Keratinocyte (primary cell): ENCODE results near the gene APCDD1L. TPM values are rescaled to one million over a fixed set of nuclear protein-coding genes. Genes with fewer than 3 reads are reported as not detected.

Experiments used
- DNase-seq: peaks from one replicate; pipeline ENCODE4 v3.0.0-alpha.2; 2011; ENCODE audit warnings: low read depth, missing footprints, low spot score
- FAIRE-seq: peaks from 2 replicates; lab custom pipeline; 2011; peaks lifted over from hg19 to GRCh38; lab: Jason Lieb, UNC
- H2AFZ ChIP-seq: 2 replicates; pipeline ENCODE4 v1.6.0; 2012; ENCODE audit warnings: low read length, control low read depth, inconsistent platforms; ENCODE audit not compliant: control insufficient read depth
- H3K27ac ChIP-seq: 2 replicates; pipeline ENCODE4 v1.5.1; 2011; ENCODE audit warnings: low read length; ENCODE audit not compliant: control insufficient read depth, insufficient read depth
- H3K27me3 ChIP-seq: 3 replicates; pipeline ENCODE4 v1.6.0; 2011; ENCODE audit warnings: low read length; ENCODE audit not compliant: control insufficient read depth, insufficient read depth; ENCODE audit errors: extremely low read depth
- H3K36me3 ChIP-seq, 2 experiments: 2 replicates in 1 of 2; 3 replicates in 1 of 2; pipeline ENCODE4 v1.5.1; 2011; ENCODE audit warnings: low read length in 2 of 2, mild to moderate bottlenecking in 1 of 2; ENCODE audit not compliant: control insufficient read depth in 2 of 2, insufficient read depth in 2 of 2; ENCODE audit errors: extremely low read depth in 1 of 2
- H3K4me1 ChIP-seq: 3 replicates; pipeline ENCODE4 v1.5.1; 2011; ENCODE audit warnings: low read length; ENCODE audit not compliant: control insufficient read depth, insufficient read depth; ENCODE audit errors: extremely low read depth
- H3K4me2 ChIP-seq: 3 replicates; pipeline ENCODE4 v1.6.0; 2011; ENCODE audit warnings: low read depth, low read length; ENCODE audit not compliant: control insufficient read depth, insufficient read depth; ENCODE audit errors: extremely low read depth
- H3K4me3 ChIP-seq, 3 experiments: fragments of 200-600 bp in 1 of 3; sonication (generic) in 1 of 3; 2 replicates in 2 of 3; 3 replicates in 1 of 3; pipeline ENCODE4 v1.5.1; 2011 to 2016; ENCODE audit warnings: low read length in 3 of 3, mild to moderate bottlenecking in 3 of 3, control low read depth in 2 of 3, inconsistent platforms in 1 of 3, low read depth in 1 of 3, mixed read lengths in 1 of 3, mixed run types in 1 of 3, moderate library complexity in 1 of 3; ENCODE audit not compliant: control insufficient read depth in 2 of 3, insufficient read depth in 2 of 3; ENCODE audit errors: extremely low read depth in 1 of 3
- H3K79me2 ChIP-seq: 2 replicates; pipeline ENCODE4 v1.6.0; 2012; ENCODE audit warnings: low read length; ENCODE audit not compliant: control insufficient read depth, insufficient read depth
- H3K9ac ChIP-seq: 3 replicates; pipeline ENCODE4 v1.6.0; 2011; ENCODE audit warnings: low read length; ENCODE audit not compliant: control insufficient read depth, insufficient read depth; ENCODE audit errors: extremely low read depth
- H3K9me1 ChIP-seq: 3 replicates; pipeline ENCODE4 v1.6.0; 2011; ENCODE audit warnings: low read length; ENCODE audit not compliant: control insufficient read depth, insufficient read depth; ENCODE audit errors: extremely low read depth
- H3K9me3 ChIP-seq: 2 replicates; pipeline ENCODE4 v1.5.1; 2012; ENCODE audit warnings: low read depth, low read length; ENCODE audit not compliant: control insufficient read depth
- H4K20me1 ChIP-seq: 3 replicates; pipeline ENCODE4 v1.6.0; 2011; ENCODE audit warnings: low read length; ENCODE audit not compliant: control insufficient read depth, insufficient read depth; ENCODE audit errors: extremely low read depth
- EZH2 ChIP-seq: IDR thresholded peaks from one replicate; pipeline ENCODE4 v1.6.1; 2012; ENCODE audit warnings: inconsistent platforms, mild to moderate bottlenecking, low read length, moderate library complexity
- dilution Hi-C: fragments of 300-500 bp; cut with MboI; formaldehyde crosslinking; loops from one replicate; pipeline ENCODE4 v1.7.0; 2020; ENCODE audit warnings: low sequenced_read_pairs; ENCODE audit not compliant: extremely low pct_ligation_motif_present
- polyA plus RNA-seq, 5 experiments: library from polyadenylated mRNA; depleted of rRNA in 3 of 5; stranded (reverse) in 3 of 5; stranded (forward) in 1 of 5; unstranded in 1 of 5; fragments of >200 nt; gene quantifications; 1 replicate in 1 of 5; 2 replicates in 3 of 5; 3 replicates in 1 of 5; pipeline versions ENCODE4 v1.2.1 to v1.2.3, GENCODE V29; 2011 to 2012; ENCODE audit warnings: missing spikeins in 2 of 5, low read depth in 1 of 5, low replicate concordance in 1 of 5
- TF ChIP-seq, protein P1 (sequence below), 3 experiments: IDR thresholded peaks in 1 of 3; conservative IDR thresholded peaks in 1 of 3; optimal IDR thresholded peaks in 1 of 3; 2 replicates in 2 of 3; 3 replicates in 1 of 3; pipeline versions ENCODE3 to v1.5.1; 2011; ENCODE audit warnings: low read length in 3 of 3, mild to moderate bottlenecking in 3 of 3, moderate library complexity in 2 of 3, control low read depth in 1 of 3, inconsistent platforms in 1 of 3; ENCODE audit not compliant: insufficient read depth in 2 of 3; ENCODE audit errors: extremely low read depth in 1 of 3

The APCDD1L gene
- polyA plus RNA-seq, 1 donor (not counting 4 experiments of a cell fraction or from before 2014, with no cell fraction given): 0.67 TPM

DNA sequence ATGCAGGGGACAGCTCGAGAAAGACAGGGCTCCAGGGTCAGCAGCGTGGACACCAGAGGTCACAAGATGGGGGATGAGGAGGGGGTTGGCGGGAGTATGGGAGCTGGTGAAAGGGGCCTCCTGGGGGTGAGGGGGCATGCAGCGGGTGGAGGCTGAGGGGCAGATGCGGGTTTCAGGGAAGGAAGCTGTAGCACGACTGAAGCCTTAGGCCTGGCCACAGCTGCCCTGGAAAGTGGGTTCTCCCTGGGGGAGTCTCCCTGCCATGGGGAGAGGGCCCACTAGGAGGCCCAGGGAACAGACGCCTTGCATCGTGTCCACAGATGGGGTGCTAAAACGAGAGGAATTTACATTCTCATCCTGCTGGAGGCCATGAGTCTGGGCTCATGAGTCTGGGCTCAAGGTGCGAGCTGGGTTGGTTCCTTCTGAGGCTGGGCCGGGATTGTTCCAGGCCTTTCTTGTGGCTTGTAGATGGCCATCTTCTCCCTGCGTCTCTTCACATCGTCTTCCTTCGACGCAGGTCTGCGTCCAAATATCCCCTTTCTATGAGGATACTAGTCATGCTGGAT is 18.0 kb downstream of the APCDD1L start:
- Histone ChIP-seq H3K27me3 (no peaks in the 10 kb centered on the region), H3K27ac (no peak overlapping the region), H3K9ac (no peak overlapping the region), H3K36me3 (no peaks in the 10 kb centered on the region), H2AFZ (no peak overlapping the region), H3K9me1 (no peaks in the 10 kb centered on the region), H3K79me2 (no peaks in the 10 kb centered on the region), H3K9me3 (no peaks in the 10 kb centered on the region), H3K4me1 (no peaks in the 10 kb centered on the region), H3K4me2 (no peak overlapping the region), H4K20me1 (no peaks in the 10 kb centered on the region), H3K4me3 (no peak overlapping the region)
- dilution Hi-C loops: no loop called here
- DNase-seq: no peak
- no peak for TF ChIP-seq EZH2
- TF ChIP-seq, protein P1, sequence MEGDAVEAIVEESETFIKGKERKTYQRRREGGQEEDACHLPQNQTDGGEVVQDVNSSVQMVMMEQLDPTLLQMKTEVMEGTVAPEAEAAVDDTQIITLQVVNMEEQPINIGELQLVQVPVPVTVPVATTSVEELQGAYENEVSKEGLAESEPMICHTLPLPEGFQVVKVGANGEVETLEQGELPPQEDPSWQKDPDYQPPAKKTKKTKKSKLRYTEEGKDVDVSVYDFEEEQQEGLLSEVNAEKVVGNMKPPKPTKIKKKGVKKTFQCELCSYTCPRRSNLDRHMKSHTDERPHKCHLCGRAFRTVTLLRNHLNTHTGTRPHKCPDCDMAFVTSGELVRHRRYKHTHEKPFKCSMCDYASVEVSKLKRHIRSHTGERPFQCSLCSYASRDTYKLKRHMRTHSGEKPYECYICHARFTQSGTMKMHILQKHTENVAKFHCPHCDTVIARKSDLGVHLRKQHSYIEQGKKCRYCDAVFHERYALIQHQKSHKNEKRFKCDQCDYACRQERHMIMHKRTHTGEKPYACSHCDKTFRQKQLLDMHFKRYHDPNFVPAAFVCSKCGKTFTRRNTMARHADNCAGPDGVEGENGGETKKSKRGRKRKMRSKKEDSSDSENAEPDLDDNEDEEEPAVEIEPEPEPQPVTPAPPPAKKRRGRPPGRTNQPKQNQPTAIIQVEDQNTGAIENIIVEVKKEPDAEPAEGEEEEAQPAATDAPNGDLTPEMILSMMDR (optimal IDR thresholded peaks at IDR 0.05 in 1 of 3, IDR thresholded peaks at IDR 0.05 in 1 of 3, conservative IDR thresholded peaks at IDR 0.05 in 1 of 3; ENCODE audit: extremely low read depth in 1 of 3, insufficient read depth in 2 of 3, low read length in 3 of 3): no peak
- no peak for FAIRE-seq

DNA sequence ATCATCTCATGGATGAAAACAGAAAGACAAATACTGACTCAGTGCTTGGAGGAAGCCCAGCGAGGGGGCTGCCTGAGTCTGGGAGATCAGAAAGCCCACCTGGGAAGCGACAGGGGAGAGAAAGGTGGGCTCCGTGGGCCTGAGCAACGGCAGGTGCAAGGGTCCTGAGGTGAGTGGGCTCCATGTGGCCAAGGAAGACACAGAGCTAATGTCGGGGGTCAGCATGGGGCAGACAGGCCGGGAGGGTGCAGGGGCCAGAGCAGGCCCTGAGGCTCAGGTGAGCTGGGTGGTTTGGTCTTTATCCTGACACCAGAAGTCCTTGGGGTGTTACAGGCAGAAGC is 18.8 kb downstream of the APCDD1L start:
- Histone ChIP-seq H3K27me3 (no peaks in the 10 kb centered on the region), H3K79me2 (no peaks in the 10 kb centered on the region), H4K20me1 (no peaks in the 10 kb centered on the region), H3K9ac (no peak overlapping the region), H3K4me2 (no peak overlapping the region), H3K4me1 (no peaks in the 10 kb centered on the region), H3K27ac (no peak overlapping the region), H3K9me3 (no peaks in the 10 kb centered on the region), H2AFZ (no peak overlapping the region), H3K9me1 (no peaks in the 10 kb centered on the region), H3K36me3 (no peaks in the 10 kb centered on the region), H3K4me3 (no peak overlapping the region)
- DNase-seq (no peak), FAIRE-seq (no peak)
- no peak for TF ChIP-seq EZH2
- TF ChIP-seq, protein P1 (optimal IDR thresholded peaks at IDR 0.05 in 1 of 3, IDR thresholded peaks at IDR 0.05 in 1 of 3, conservative IDR thresholded peaks at IDR 0.05 in 1 of 3; ENCODE audit: extremely low read depth in 1 of 3, insufficient read depth in 2 of 3, low read length in 3 of 3): no peak
- dilution Hi-C loops: no loop called here
